ENCODE results near the gene EXOC3.
A peak's percentile ranks its signal among the peaks of the same experiment; 100 is the strongest.

Gene EXOC3

GRCh38 chr5:418162-419121 is 24.5 kb upstream of the EXOC3 start:
- H3K36me3 Mint-ChIP-seq (ENCODE audit: low read depth) = peaks cover 28% of the 10 kb centered on the region
- H3K4me1 Mint-ChIP-seq (ENCODE audit: low read depth) = peaks cover 21% of the 10 kb centered on the region
- H3K9me3 Mint-ChIP-seq = no peaks in the 10 kb centered on the region
- no peaks in the 10 kb centered on the region for H3K27me3 Mint-ChIP-seq
- H3K27ac Mint-ChIP-seq = no peak overlapping the region
- H3K4me3 Mint-ChIP-seq = no peak overlapping the region

GRCh38 chr5:419970-420369 is 23.0 kb upstream of the EXOC3 start:
- no peak overlapping the region for H3K4me3 Mint-ChIP-seq
- no peak overlapping the region for H3K27ac Mint-ChIP-seq
- peaks cover 25% of the 10 kb centered on the region for H3K4me1 Mint-ChIP-seq (ENCODE audit: low read depth)
- H3K36me3 Mint-ChIP-seq (ENCODE audit: low read depth) = peaks cover 24% of the 10 kb centered on the region
- H3K27me3 Mint-ChIP-seq = no peaks in the 10 kb centered on the region
- H3K9me3 Mint-ChIP-seq = no peaks in the 10 kb centered on the region

GRCh38 chr5:420632-421286 is 22.2 kb upstream of the EXOC3 start:
- H3K27ac Mint-ChIP-seq = no peak overlapping the region

GRCh38 chr5:421287-421880 is 21.6 kb upstream of the EXOC3 start:
- H3K4me1 Mint-ChIP-seq (ENCODE audit: low read depth) = peaks cover 19% of the 10 kb centered on the region
- no peak overlapping the region for H3K4me3 Mint-ChIP-seq
- peaks cover 29% of the 10 kb centered on the region for H3K36me3 Mint-ChIP-seq (ENCODE audit: low read depth)
- H3K27ac Mint-ChIP-seq = no peak overlapping the region
- peaks cover 4% of the 10 kb centered on the region for H3K9me3 Mint-ChIP-seq
- H3K27me3 Mint-ChIP-seq = no peaks in the 10 kb centered on the region

More at GRCh38 chr5:420632-421286, 22.2 kb upstream of the EXOC3 start:
- Mint-ChIP-seq H3K4me1 (ENCODE audit: low read depth) (peaks cover 24% of the 10 kb centered on the region), H3K36me3 (ENCODE audit: low read depth) (peaks cover 24% of the 10 kb centered on the region), H3K27me3 (no peaks in the 10 kb centered on the region), H3K4me3 (no peak overlapping the region), H3K9me3 (no peaks in the 10 kb centered on the region)

GRCh38 chr5:421901-422300 is 21.1 kb upstream of the EXOC3 start:
- Mint-ChIP-seq H3K36me3 (ENCODE audit: low read depth) (peaks cover 33% of the 10 kb centered on the region), H3K27me3 (no peaks in the 10 kb centered on the region), H3K4me3 (no peak overlapping the region), H3K4me1 (ENCODE audit: low read depth) (peaks cover 19% of the 10 kb centered on the region), H3K9me3 (peaks cover 6% of the 10 kb centered on the region), H3K27ac (no peak overlapping the region)

GRCh38 chr5:422323-423232 is 20.4 kb upstream of the EXOC3 start:
- peaks cover 6% of the 10 kb centered on the region for H3K9me3 Mint-ChIP-seq
- H3K36me3 Mint-ChIP-seq (ENCODE audit: low read depth) = peaks cover 33% of the 10 kb centered on the region
- H3K4me1 Mint-ChIP-seq (ENCODE audit: low read depth) = peaks cover 19% of the 10 kb centered on the region
- no peak overlapping the region for H3K4me3 Mint-ChIP-seq
- H3K27me3 Mint-ChIP-seq = no peaks in the 10 kb centered on the region
- H3K27ac Mint-ChIP-seq = no peak overlapping the region

- peaks cover 6% of the 10 kb centered on the region for H3K9me3 Mint-ChIP-seq
- H3K27ac Mint-ChIP-seq = no peak overlapping the region
- H3K4me1 Mint-ChIP-seq (ENCODE audit: low read depth) = peaks cover 19% of the 10 kb centered on the region
- no peaks in the 10 kb centered on the region for H3K27me3 Mint-ChIP-seq
- peaks cover 34% of the 10 kb centered on the region for H3K36me3 Mint-ChIP-seq (ENCODE audit: low read depth)
- no peak overlapping the region for H3K4me3 Mint-ChIP-seq
Observed at GRCh38 chr5:423233-423565, 19.8 kb upstream of the EXOC3 start.

- Mint-ChIP-seq H3K9me3 (peaks cover 6% of the 10 kb centered on the region), H3K4me3 (no peak overlapping the region), H3K4me1 (ENCODE audit: low read depth) (peaks cover 19% of the 10 kb centered on the region)
Observed at GRCh38 chr5:423626-424261, 19.2 kb upstream of the EXOC3 start.

GRCh38 chr5:424301-425110 is 18.5 kb upstream of the EXOC3 start:
- peaks cover 19% of the 10 kb centered on the region for H3K4me1 Mint-ChIP-seq (ENCODE audit: low read depth)
- H3K9me3 Mint-ChIP-seq = peaks cover 6% of the 10 kb centered on the region
- H3K36me3 Mint-ChIP-seq (ENCODE audit: low read depth) = peaks cover 38% of the 10 kb centered on the region
- no peaks in the 10 kb centered on the region for H3K27me3 Mint-ChIP-seq
- H3K4me3 Mint-ChIP-seq = no peak overlapping the region
- H3K27ac Mint-ChIP-seq = no peak overlapping the region

More at GRCh38 chr5:423626-424261, 19.2 kb upstream of the EXOC3 start:
- Mint-ChIP-seq H3K36me3 (ENCODE audit: low read depth) (peaks cover 34% of the 10 kb centered on the region), H3K27me3 (no peaks in the 10 kb centered on the region), H3K27ac (no peak overlapping the region)

GRCh38 chr5:425714-426113 is 17.3 kb upstream of the EXOC3 start:
- Mint-ChIP-seq H3K4me3 (no peak overlapping the region), H3K9me3 (peaks cover 6% of the 10 kb centered on the region), H3K4me1 (ENCODE audit: low read depth) (peaks cover 26% of the 10 kb centered on the region), H3K36me3 (ENCODE audit: low read depth) (peaks cover 36% of the 10 kb centered on the region), H3K27me3 (no peaks in the 10 kb centered on the region), H3K27ac (no peak overlapping the region)

- Mint-ChIP-seq H3K9me3 (peaks cover 6% of the 10 kb centered on the region), H3K27ac (peak overlapping the region; percentile 7), H3K4me3 (no peak overlapping the region), H3K4me1 (ENCODE audit: low read depth) (peaks cover 28% of the 10 kb centered on the region), H3K27me3 (no peaks in the 10 kb centered on the region), H3K36me3 (ENCODE audit: low read depth) (peaks cover 36% of the 10 kb centered on the region)
Observed at GRCh38 chr5:426392-426976, 16.5 kb upstream of the EXOC3 start.

- no peak overlapping the region for H3K27ac Mint-ChIP-seq
- peaks cover 4% of the 10 kb centered on the region for H3K27me3 Mint-ChIP-seq
- H3K4me1 Mint-ChIP-seq (ENCODE audit: low read depth) = peaks cover 30% of the 10 kb centered on the region
- peaks cover 29% of the 10 kb centered on the region for H3K36me3 Mint-ChIP-seq (ENCODE audit: low read depth)
- H3K9me3 Mint-ChIP-seq = peaks cover 6% of the 10 kb centered on the region
- H3K4me3 Mint-ChIP-seq = no peak overlapping the region
Observed at GRCh38 chr5:427415-428087, 15.4 kb upstream of the EXOC3 start.

- Mint-ChIP-seq H3K27me3 (peaks cover 4% of the 10 kb centered on the region), H3K9me3 (peaks cover 6% of the 10 kb centered on the region), H3K27ac (no peak overlapping the region), H3K4me3 (no peak overlapping the region), H3K4me1 (ENCODE audit: low read depth) (peaks cover 25% of the 10 kb centered on the region), H3K36me3 (ENCODE audit: low read depth) (peaks cover 25% of the 10 kb centered on the region)
Observed at GRCh38 chr5:428219-428618, 14.8 kb upstream of the EXOC3 start.

Data from stimulated activated naive CD8-positive, alpha-beta T cell treated with anti-CD3 and anti-CD28 coated beads, Interleukin-15, Interleukin-2, amounts not matched to agents 100 ng/mL and 50 ng/mL, for 24 hours (primary cell).